ENCODE data around the gene MCF2L.

DNA sequence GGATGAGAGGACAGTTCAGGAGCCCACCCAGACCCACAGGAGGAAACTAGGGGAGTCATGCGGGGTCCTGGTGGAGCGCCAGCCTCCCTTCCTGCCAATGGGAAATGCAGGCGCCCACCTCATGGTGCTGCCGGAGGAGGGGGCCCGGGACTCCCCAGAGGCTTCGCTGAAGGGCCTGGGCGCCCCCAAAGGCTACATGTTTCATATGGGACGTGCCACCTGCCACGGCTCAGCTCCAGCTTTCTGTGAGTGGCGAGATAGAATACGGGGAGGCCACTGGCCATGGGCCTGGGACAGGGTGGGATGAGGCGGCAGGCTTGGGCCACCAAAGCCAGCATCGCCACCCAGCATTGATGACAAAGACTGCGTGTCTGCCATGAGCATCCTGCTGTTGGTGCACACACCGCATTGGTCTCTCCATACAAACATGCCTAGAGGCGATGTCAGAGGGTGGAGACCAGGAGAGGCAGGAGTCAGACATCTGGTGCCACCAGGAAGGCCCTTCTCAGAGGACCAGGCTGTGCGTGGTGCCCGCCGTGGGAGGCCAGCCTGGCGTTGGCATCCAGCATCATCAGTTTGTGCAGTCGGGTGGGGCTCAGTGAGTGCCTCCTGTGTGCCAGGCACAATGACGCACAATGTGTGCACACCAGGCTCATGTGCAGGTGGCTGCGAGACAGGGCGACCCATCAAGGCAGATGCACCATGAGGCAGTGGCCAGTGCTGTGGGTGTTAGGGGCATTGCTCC is 152.3 kb downstream of the MCF2L start:
- TF ChIP-seq, protein P1, sequence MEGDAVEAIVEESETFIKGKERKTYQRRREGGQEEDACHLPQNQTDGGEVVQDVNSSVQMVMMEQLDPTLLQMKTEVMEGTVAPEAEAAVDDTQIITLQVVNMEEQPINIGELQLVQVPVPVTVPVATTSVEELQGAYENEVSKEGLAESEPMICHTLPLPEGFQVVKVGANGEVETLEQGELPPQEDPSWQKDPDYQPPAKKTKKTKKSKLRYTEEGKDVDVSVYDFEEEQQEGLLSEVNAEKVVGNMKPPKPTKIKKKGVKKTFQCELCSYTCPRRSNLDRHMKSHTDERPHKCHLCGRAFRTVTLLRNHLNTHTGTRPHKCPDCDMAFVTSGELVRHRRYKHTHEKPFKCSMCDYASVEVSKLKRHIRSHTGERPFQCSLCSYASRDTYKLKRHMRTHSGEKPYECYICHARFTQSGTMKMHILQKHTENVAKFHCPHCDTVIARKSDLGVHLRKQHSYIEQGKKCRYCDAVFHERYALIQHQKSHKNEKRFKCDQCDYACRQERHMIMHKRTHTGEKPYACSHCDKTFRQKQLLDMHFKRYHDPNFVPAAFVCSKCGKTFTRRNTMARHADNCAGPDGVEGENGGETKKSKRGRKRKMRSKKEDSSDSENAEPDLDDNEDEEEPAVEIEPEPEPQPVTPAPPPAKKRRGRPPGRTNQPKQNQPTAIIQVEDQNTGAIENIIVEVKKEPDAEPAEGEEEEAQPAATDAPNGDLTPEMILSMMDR (IDR thresholded peaks at IDR 0.05), result no peak
- TF ChIP-seq POLR2AphosphoS5 (IDR thresholded peaks at IDR 0.05) (no peak), POLR2A (IDR thresholded peaks at IDR 0.05) (no peak)

Measured in breast epithelium (tissue), 3 donors.